GM12878 (cell line): Measurements from ENCODE around the gene MAPKAP1. TPM values are rescaled to one million over a fixed set of nuclear protein-coding genes. Genes with fewer than 3 reads are reported as not detected.

Source experiments
- ASH2L ChIP-seq: fragments of 300-600, 200-600 bp; sonication (generic); IDR thresholded peaks from 2 replicates; pipeline ENCODE4 v1.6.1; 2017; ENCODE audit warnings: low read depth, mild to moderate bottlenecking, borderline replicate concordance
- BCL11A ChIP-seq: IDR thresholded peaks from 2 replicates; pipeline ENCODE4 v1.6.1; 2011; ENCODE audit warnings: low read depth, low read length
- BHLHE40 ChIP-seq, 2 experiments: fragments of 450-650 bp in 1 of 2; IDR thresholded peaks; 2 replicates each; pipeline ENCODE4 v1.6.1; 2011 to 2017; ENCODE audit warnings: low read depth in 2 of 2, borderline replicate concordance in 1 of 2, improper control_type of control experiment in 1 of 2, low read length in 1 of 2, mild to moderate bottlenecking in 1 of 2
- BRCA1 ChIP-seq: IDR thresholded peaks from 2 replicates; pipeline ENCODE4 v1.6.1; 2011; ENCODE audit warnings: low read depth, low read length, improper control_type of control experiment
- CHD2 ChIP-seq: IDR thresholded peaks from 2 replicates; pipeline ENCODE4 v1.6.1; 2011; ENCODE audit warnings: low read depth, low read length, improper control_type of control experiment, borderline replicate concordance
- CHD4 ChIP-seq: fragments of 200-600 bp; sonication (generic); IDR thresholded peaks from 2 replicates; pipeline ENCODE4 v1.6.1; 2016; ENCODE audit warnings: mild to moderate bottlenecking
- GABPA ChIP-seq: IDR thresholded peaks from 2 replicates; pipeline ENCODE4 v1.6.1; 2014; ENCODE audit warnings: antibody characterized with exemption, low read depth, mild to moderate bottlenecking, inconsistent platforms
- IKZF2 ChIP-seq, 2 experiments: fragments of 450-650 bp; IDR thresholded peaks; 2 replicates each; pipeline ENCODE4 v1.6.1; 2017; ENCODE audit warnings: mild to moderate bottlenecking in 2 of 2, moderate library complexity in 2 of 2
- JUNB ChIP-seq: IDR thresholded peaks from 2 replicates; pipeline ENCODE4 v1.6.1; 2016; ENCODE audit warnings: antibody characterized with exemption, mild to moderate bottlenecking
- NFIC ChIP-seq: IDR thresholded peaks from 2 replicates; pipeline ENCODE4 v1.6.1; 2012; ENCODE audit warnings: low read depth, mild to moderate bottlenecking, inconsistent platforms, low read length, moderate library complexity
- POLR2AphosphoS5 ChIP-seq: IDR thresholded peaks from 2 replicates; pipeline ENCODE4 v1.6.1; 2011; ENCODE audit warnings: mild to moderate bottlenecking, low read length, inconsistent platforms
- SMC3 ChIP-seq: IDR thresholded peaks from 2 replicates; pipeline ENCODE4 v1.6.1; 2011; ENCODE audit warnings: low read length, improper control_type of control experiment, borderline replicate concordance
- SPI1 ChIP-seq: IDR thresholded peaks from 2 replicates; pipeline ENCODE4 v1.6.1; 2011; ENCODE audit warnings: low read depth, mild to moderate bottlenecking, low read length, moderate library complexity, borderline replicate concordance; ENCODE audit not compliant: insufficient read depth
- STAT1 ChIP-seq: fragments of 450-650 bp; conservative IDR thresholded peaks from 2 replicates; pipeline ENCODE4 v1.6.1; 2014; ENCODE audit warnings: antibody characterized with exemption, mild to moderate bottlenecking
- TAF1 ChIP-seq: IDR thresholded peaks from 2 replicates; pipeline ENCODE4 v1.6.1; 2011; ENCODE audit warnings: mild to moderate bottlenecking, low read depth, low read length, borderline replicate concordance
- TBL1XR1 ChIP-seq: IDR thresholded peaks from 2 replicates; pipeline ENCODE4 v1.6.1; 2012; ENCODE audit warnings: low read depth, low read length, improper control_type of control experiment
- TCF3 ChIP-seq: IDR thresholded peaks from 2 replicates; pipeline ENCODE4 v1.6.1; 2012; ENCODE audit warnings: low read depth, mild to moderate bottlenecking, low read length, borderline replicate concordance; ENCODE audit not compliant: insufficient read depth
- YY1 ChIP-seq: IDR thresholded peaks from 2 replicates; pipeline ENCODE4 v1.6.1; 2011; ENCODE audit warnings: low read depth, mild to moderate bottlenecking, low read length
- ZNF217 ChIP-seq: fragments of 450-650 bp; IDR thresholded peaks from 2 replicates; pipeline ENCODE4 v1.6.1; 2017; ENCODE audit warnings: antibody characterized with exemption, mild to moderate bottlenecking
- polyA plus RNA-seq, 11 experiments: library from polyadenylated mRNA; depleted of rRNA in 4 of 11; unstranded in 6 of 11; stranded (reverse) in 5 of 11; fragments of >200 nt; fragmentation: Nextera tagmentation in 4 of 11; fragmentation: Illumina TruSeq in 1 of 11; extraction: Ambion mirVana in 4 of 11; extraction: Trizol in 1 of 11; gene quantifications; 1 replicate in 1 of 11; 2 replicates in 10 of 11; pipeline versions ENCODE4 v1.2.1 to v1.2.3, GENCODE V29; 2011 to 2016; ENCODE audit warnings: inconsistent platforms in 2 of 11, missing spikeins in 2 of 11, low read depth in 1 of 11
- total RNA-seq, 4 experiments: library from RNA; depleted of rRNA in 3 of 4; stranded (reverse); fragments of >200 nt in 3 of 4; fragmentation: Illumina TruSeq in 1 of 4; extraction: Trizol in 1 of 4; gene quantifications; 2 replicates each; pipeline versions ENCODE4 v1.2.1 to v1.2.3, GENCODE V29; 2013 to 2021
- TF ChIP-seq, protein P1 (sequence below): IDR thresholded peaks from 2 replicates; pipeline ENCODE4 v1.6.1; 2012; ENCODE audit warnings: low read depth, low read length, improper control_type of control experiment
- TF ChIP-seq, protein P2 (sequence below): fragments of 450-650 bp; formaldehyde crosslinking; IDR thresholded peaks from 2 replicates; pipeline ENCODE4 v1.4.0; 2020; ENCODE audit warnings: mild to moderate bottlenecking, moderate library complexity
- TF ChIP-seq, protein P3 (sequence below): fragments of 450-650 bp; IDR thresholded peaks from 2 replicates; pipeline ENCODE4 v1.6.1; 2017; ENCODE audit warnings: mild to moderate bottlenecking, low read depth, inconsistent platforms; ENCODE audit not compliant: poor library complexity, severe bottlenecking
- TF ChIP-seq, protein P4 (sequence below): fragments of 450-650 bp; IDR thresholded peaks from 2 replicates; pipeline ENCODE4 v1.6.1; 2016; ENCODE audit warnings: mild to moderate bottlenecking

MAPKAP1 gene
- total and polyA plus RNA-seq, 10 of the 15 experiments (the other 5 are each of a cell fraction or from before 2014, with no cell fraction given): 5.1 to 188 (median 105) TPM

GRCh38 chr9:125632321-125633115 lies 74.5 kb downstream of the MAPKAP1 start (continued):
- TF ChIP-seq TBL1XR1: peak; percentile 76; the same call in 1 of the 2 replicates
- peak; percentile 84 for TF ChIP-seq TCF3
- peak; percentile 5; the same call in 1 of the 2 replicates for TF ChIP-seq SMC3
- no peak for TF ChIP-seq BRCA1
- peak; percentile 99 for TF ChIP-seq BCL11A
- TF ChIP-seq STAT1: no peak
- no peak; the same call in 1 of the 2 replicates for TF ChIP-seq TAF1
- TF ChIP-seq NFIC: peak; percentile 100
- TF ChIP-seq, protein P1, sequence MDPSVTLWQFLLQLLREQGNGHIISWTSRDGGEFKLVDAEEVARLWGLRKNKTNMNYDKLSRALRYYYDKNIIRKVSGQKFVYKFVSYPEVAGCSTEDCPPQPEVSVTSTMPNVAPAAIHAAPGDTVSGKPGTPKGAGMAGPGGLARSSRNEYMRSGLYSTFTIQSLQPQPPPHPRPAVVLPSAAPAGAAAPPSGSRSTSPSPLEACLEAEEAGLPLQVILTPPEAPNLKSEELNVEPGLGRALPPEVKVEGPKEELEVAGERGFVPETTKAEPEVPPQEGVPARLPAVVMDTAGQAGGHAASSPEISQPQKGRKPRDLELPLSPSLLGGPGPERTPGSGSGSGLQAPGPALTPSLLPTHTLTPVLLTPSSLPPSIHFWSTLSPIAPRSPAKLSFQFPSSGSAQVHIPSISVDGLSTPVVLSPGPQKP: no peak
- no peak for TF ChIP-seq CHD4
- TF ChIP-seq, protein P2, sequence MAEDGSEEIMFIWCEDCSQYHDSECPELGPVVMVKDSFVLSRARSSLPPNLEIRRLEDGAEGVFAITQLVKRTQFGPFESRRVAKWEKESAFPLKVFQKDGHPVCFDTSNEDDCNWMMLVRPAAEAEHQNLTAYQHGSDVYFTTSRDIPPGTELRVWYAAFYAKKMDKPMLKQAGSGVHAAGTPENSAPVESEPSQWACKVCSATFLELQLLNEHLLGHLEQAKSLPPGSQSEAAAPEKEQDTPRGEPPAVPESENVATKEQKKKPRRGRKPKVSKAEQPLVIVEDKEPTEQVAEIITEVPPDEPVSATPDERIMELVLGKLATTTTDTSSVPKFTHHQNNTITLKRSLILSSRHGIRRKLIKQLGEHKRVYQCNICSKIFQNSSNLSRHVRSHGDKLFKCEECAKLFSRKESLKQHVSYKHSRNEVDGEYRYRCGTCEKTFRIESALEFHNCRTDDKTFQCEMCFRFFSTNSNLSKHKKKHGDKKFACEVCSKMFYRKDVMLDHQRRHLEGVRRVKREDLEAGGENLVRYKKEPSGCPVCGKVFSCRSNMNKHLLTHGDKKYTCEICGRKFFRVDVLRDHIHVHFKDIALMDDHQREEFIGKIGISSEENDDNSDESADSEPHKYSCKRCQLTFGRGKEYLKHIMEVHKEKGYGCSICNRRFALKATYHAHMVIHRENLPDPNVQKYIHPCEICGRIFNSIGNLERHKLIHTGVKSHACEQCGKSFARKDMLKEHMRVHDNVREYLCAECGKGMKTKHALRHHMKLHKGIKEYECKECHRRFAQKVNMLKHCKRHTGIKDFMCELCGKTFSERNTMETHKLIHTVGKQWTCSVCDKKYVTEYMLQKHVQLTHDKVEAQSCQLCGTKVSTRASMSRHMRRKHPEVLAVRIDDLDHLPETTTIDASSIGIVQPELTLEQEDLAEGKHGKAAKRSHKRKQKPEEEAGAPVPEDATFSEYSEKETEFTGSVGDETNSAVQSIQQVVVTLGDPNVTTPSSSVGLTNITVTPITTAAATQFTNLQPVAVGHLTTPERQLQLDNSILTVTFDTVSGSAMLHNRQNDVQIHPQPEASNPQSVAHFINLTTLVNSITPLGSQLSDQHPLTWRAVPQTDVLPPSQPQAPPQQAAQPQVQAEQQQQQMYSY (CRISPR knock-in tag): no peak
- TF ChIP-seq, protein P3, sequence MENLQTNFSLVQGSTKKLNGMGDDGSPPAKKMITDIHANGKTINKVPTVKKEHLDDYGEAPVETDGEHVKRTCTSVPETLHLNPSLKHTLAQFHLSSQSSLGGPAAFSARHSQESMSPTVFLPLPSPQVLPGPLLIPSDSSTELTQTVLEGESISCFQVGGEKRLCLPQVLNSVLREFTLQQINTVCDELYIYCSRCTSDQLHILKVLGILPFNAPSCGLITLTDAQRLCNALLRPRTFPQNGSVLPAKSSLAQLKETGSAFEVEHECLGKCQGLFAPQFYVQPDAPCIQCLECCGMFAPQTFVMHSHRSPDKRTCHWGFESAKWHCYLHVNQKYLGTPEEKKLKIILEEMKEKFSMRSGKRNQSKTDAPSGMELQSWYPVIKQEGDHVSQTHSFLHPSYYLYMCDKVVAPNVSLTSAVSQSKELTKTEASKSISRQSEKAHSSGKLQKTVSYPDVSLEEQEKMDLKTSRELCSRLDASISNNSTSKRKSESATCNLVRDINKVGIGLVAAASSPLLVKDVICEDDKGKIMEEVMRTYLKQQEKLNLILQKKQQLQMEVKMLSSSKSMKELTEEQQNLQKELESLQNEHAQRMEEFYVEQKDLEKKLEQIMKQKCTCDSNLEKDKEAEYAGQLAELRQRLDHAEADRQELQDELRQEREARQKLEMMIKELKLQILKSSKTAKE: peak; percentile 96
- TF ChIP-seq IKZF2 (IDR thresholded peaks at IDR 0.05): peak; percentile 100
- TF ChIP-seq SPI1: peak; percentile 98
- TF ChIP-seq YY1: no peak
- peak; percentile 92 for TF ChIP-seq CHD2
- TF ChIP-seq JUNB: peak; percentile 96
- peak; percentile 49 for TF ChIP-seq POLR2AphosphoS5
- TF ChIP-seq, protein P4, sequence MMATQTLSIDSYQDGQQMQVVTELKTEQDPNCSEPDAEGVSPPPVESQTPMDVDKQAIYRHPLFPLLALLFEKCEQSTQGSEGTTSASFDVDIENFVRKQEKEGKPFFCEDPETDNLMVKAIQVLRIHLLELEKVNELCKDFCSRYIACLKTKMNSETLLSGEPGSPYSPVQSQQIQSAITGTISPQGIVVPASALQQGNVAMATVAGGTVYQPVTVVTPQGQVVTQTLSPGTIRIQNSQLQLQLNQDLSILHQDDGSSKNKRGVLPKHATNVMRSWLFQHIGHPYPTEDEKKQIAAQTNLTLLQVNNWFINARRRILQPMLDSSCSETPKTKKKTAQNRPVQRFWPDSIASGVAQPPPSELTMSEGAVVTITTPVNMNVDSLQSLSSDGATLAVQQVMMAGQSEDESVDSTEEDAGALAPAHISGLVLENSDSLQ: peak; percentile 95
- TF ChIP-seq BHLHE40 (IDR thresholded peaks at IDR 0.05; ENCODE audit: borderline replicate concordance in 1 of 2, low read depth in 2 of 2, low read length in 1 of 2): peak; percentile 96 to 98
- peak; percentile 35; the same call in 1 of the 2 replicates for TF ChIP-seq GABPA
- no peak; the same call in 1 of the 2 replicates for TF ChIP-seq ASH2L
- peak; percentile 15; the same call in 1 of the 2 replicates for TF ChIP-seq ZNF217
